ENCODE results near the gene PDE6A.

PDE6A gene

GRCh38 chr5:149961186-149961685 is 16.6 kb upstream of the PDE6A start:
- H3K27ac ChIP-seq (replicated peaks): peak overlapping the region; percentile 83
- H3K4me3 ChIP-seq (replicated peaks; ENCODE audit: insufficient read depth, low read length): peak overlapping the region; percentile 99
- DNase-seq (ENCODE audit: low read depth in 1 of 2, low spot score in 1 of 2): no peak
- TF ChIP-seq REST (IDR thresholded peaks at IDR 0.05; ENCODE audit: insufficient replicate concordance, low read depth) (no peak), CTCF (IDR thresholded peaks at IDR 0.05; ENCODE audit: insufficient read depth, low read length) (no peak), SPI1 (IDR thresholded peaks at IDR 0.05; ENCODE audit: borderline replicate concordance, low read depth) (no peak), GABPA (IDR thresholded peaks at IDR 0.05; ENCODE audit: low read depth) (no peak), POLR2AphosphoS5 (IDR thresholded peaks at IDR 0.05; ENCODE audit: low read depth) (no peak)
- no peaks in the 10 kb centered on the region for H3K27me3 ChIP-seq (ENCODE audit: insufficient read depth, poor library complexity, severe bottlenecking)

GRCh38 chr5:149960272-149961185 is 15.9 kb upstream of the PDE6A start, which contains the start of gene SLC26A2:
Gene SLC26A2, plus strand, starts transcription at chr5:149960758. Its CDS starts 16,895 bp downstream, at chr5:149977653.
- H3K4me3 ChIP-seq (replicated peaks; ENCODE audit: insufficient read depth, low read length): peak within 1 kb of the TSS; percentile 99
- H3K27ac ChIP-seq (replicated peaks): peak within 1 kb of the TSS; percentile 83
- TF ChIP-seq POLR2AphosphoS5 (IDR thresholded peaks at IDR 0.05; ENCODE audit: low read depth): peak; percentile 95
- peak; percentile 23 for TF ChIP-seq REST (IDR thresholded peaks at IDR 0.05; ENCODE audit: insufficient replicate concordance, low read depth)
- TF ChIP-seq CTCF (IDR thresholded peaks at IDR 0.05; ENCODE audit: insufficient read depth, low read length): no peak
- peak; percentile 29; the same call in 1 of the 2 replicates for TF ChIP-seq GABPA (IDR thresholded peaks at IDR 0.05; ENCODE audit: low read depth)
- TF ChIP-seq SPI1 (IDR thresholded peaks at IDR 0.05; ENCODE audit: borderline replicate concordance, low read depth): no peak
- H3K27me3 ChIP-seq (ENCODE audit: insufficient read depth, poor library complexity, severe bottlenecking): no peaks in the 10 kb centered on the region
- DNase-seq (ENCODE audit: low read depth in 1 of 2, low spot score in 1 of 2): peak; percentile 91 to 98

- peak; percentile 75 to 87 for DNase-seq (ENCODE audit: low read depth in 1 of 2, low spot score in 1 of 2)
- Histone ChIP-seq H3K27me3 (ENCODE audit: insufficient read depth, poor library complexity, severe bottlenecking) (no peaks in the 10 kb centered on the region), H3K27ac (replicated peaks) (peak overlapping the region; percentile 83), H3K4me3 (replicated peaks; ENCODE audit: insufficient read depth, low read length) (peak overlapping the region; percentile 99)
- TF ChIP-seq POLR2AphosphoS5 (IDR thresholded peaks at IDR 0.05; ENCODE audit: low read depth): no peak
- peak; percentile 43 for TF ChIP-seq CTCF (IDR thresholded peaks at IDR 0.05; ENCODE audit: insufficient read depth, low read length)
- TF ChIP-seq SPI1 (IDR thresholded peaks at IDR 0.05; ENCODE audit: borderline replicate concordance, low read depth): no peak
- TF ChIP-seq GABPA (IDR thresholded peaks at IDR 0.05; ENCODE audit: low read depth): 0 out of 2 replicates have a peak, but pooled peaks have one; percentile 21
- TF ChIP-seq REST (IDR thresholded peaks at IDR 0.05; ENCODE audit: insufficient replicate concordance, low read depth): no peak
Observed at GRCh38 chr5:149959406-149960236, 15.0 kb upstream of the PDE6A start.

All from HL-60 (cell line).